ENCODE data around the gene INSC.

DNA sequence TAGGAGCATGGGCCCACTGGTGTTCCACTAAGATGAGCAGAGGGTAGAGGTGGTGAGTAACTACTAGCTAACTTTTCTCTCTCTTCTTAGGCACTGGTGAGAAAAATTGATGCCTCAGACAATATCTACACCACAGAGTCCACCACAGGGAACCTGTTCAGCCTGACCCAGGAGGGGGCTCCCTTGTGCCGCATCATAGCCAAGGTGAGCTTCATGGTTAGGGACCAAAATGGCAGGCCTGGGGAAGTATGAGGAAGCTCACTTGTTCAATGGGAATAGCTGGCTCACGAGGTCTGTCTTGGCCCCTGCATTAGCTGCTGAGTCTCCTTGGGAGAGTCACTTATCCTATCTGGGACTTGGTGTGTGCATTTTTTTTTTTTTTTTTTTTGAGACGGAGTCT is 75.9 kb downstream of the INSC start:
- TF ChIP-seq CTCF (IDR thresholded peaks at IDR 0.05 in 2 of 3, conservative IDR thresholded peaks at IDR 0.05 in 1 of 3; ENCODE audit: borderline replicate concordance in 1 of 3, insufficient read depth in 1 of 3, low read depth in 2 of 3, low read length in 2 of 3) = no peak
- no peak for TF ChIP-seq JUND (IDR thresholded peaks at IDR 0.05)
- no peak for TF ChIP-seq ATF3 (IDR thresholded peaks at IDR 0.05)
- TF ChIP-seq ELF1 (IDR thresholded peaks at IDR 0.05; ENCODE audit: borderline replicate concordance, low read depth) = no peak
- TF ChIP-seq TCF7L2 (IDR thresholded peaks at IDR 0.05; ENCODE audit: borderline replicate concordance, extremely low read depth, insufficient read depth, insufficient read length) = no peak
- no peak for TF ChIP-seq POLR2A (IDR thresholded peaks at IDR 0.05; ENCODE audit: borderline replicate concordance, extremely low read depth, insufficient read depth, insufficient read length)
- no peak for TF ChIP-seq REST (IDR thresholded peaks at IDR 0.05; ENCODE audit: low read depth)
- TF ChIP-seq POLR2AphosphoS5 (IDR thresholded peaks at IDR 0.05; ENCODE audit: low read depth, low read length) = no peak
- TF ChIP-seq EZH2 (IDR thresholded peaks at IDR 0.05) = no peak
- TF ChIP-seq EZH2phosphoT487 (IDR thresholded peaks at IDR 0.05; ENCODE audit: borderline replicate concordance) = no peak
- no peak for TF ChIP-seq SIN3A (IDR thresholded peaks at IDR 0.05; ENCODE audit: low read depth)
- TF ChIP-seq SRF (IDR thresholded peaks at IDR 0.05; ENCODE audit: low read depth) = no peak
- no peak for TF ChIP-seq CBX3 (IDR thresholded peaks at IDR 0.05; ENCODE audit: low read depth)

Measured in HCT116 (cell line).